Endometrium (tissue), 2 donors: Measurements from ENCODE around the gene PI4K2B.
"Not testable (repeated sequence)": the region's sequence is repeated elsewhere in the genome, so short reads cannot be mapped to it uniquely, and the experiment has no call there.

Experiments
- FAIRE-seq: peaks from 2 replicates; lab custom pipeline; 2012; peaks lifted over from hg19 to GRCh38; lab: Jason Lieb, UNC
- donor health status: control.
- donor health status: control.

The PI4K2B gene

GRCh38 chr4:25306518-25307057, 72.8 kb downstream of the PI4K2B start:
- no peak for FAIRE-seq

GRCh38 chr4:25307596-25307995, 73.8 kb downstream of the PI4K2B start:
- FAIRE-seq: no peak

GRCh38 chr4:25308306-25308705, 74.5 kb downstream of the PI4K2B start:
- FAIRE-seq: no peak

GRCh38 chr4:25308761-25309160, 74.9 kb downstream of the PI4K2B start:
- no peak for FAIRE-seq

GRCh38 chr4:25310066-25310802, 76.4 kb downstream of the PI4K2B start:
- no peak for FAIRE-seq

GRCh38 chr4:25310803-25311166, 77.0 kb downstream of the PI4K2B start:
- no peak for FAIRE-seq

GRCh38 chr4:25312496-25313200, 78.8 kb downstream of the PI4K2B start, which contains the start of gene ZCCHC4:
TSS of gene ZCCHC4 (plus strand) at chr4:25312774. CDS start at chr4:25312810, 36 bp downstream.
- FAIRE-seq: no peak

GRCh38 chr4:25313201-25313895, 79.5 kb downstream of the PI4K2B start:
- no peak for FAIRE-seq

- FAIRE-seq: no peak
Observed at GRCh38 chr4:25320336-25320735, 86.5 kb downstream of the PI4K2B start.

- FAIRE-seq: no peak
Observed at GRCh38 chr4:25320773-25321172, 86.9 kb downstream of the PI4K2B start.

GRCh38 chr4:25321703-25322102, 87.9 kb downstream of the PI4K2B start:
- FAIRE-seq: no peak

- FAIRE-seq: not testable (repeated sequence)
Observed at GRCh38 chr4:25328463-25328862, 94.6 kb downstream of the PI4K2B start.
